C4-2B (cell line): ENCODE results near the gene KPNA1.

Experiments used
- H3K27ac ChIP-seq: fragments of 450-650 bp; 2 replicates; pipeline ENCODE4 v1.5.1; 2017
- ZFX ChIP-seq: fragments of 450-650 bp; IDR thresholded peaks from 2 replicates; pipeline ENCODE4 v1.6.1; 2017
- TF ChIP-seq, protein P1 (sequence below): fragments of 450-650 bp; conservative IDR thresholded peaks from 2 replicates; pipeline ENCODE4 v1.5.1; 2017; ENCODE audit warnings: mild to moderate bottlenecking

Gene KPNA1

DNA sequence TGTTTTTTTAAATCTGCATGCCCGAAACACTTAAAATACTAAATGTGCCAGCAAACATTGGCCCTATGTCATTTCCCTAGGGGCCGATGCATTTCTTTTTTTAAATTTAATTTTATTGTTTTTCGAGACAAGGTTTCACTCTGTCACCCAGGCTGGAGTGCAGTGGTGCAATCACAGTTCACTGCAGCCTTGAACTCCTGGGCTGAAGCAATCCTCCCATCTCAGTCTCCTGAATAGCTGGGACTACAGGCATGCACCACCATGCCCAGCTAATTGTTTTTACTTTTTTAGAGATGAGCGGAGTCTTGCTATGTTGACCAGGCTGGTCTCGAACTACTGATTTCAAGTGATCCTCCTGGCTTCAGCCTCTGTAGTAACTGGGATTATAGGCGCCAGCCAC lies 43.9 kb upstream of the KPNA1 start:
- H3K27ac ChIP-seq: no peak overlapping the region
- no peak for TF ChIP-seq ZFX
- TF ChIP-seq, protein P1, sequence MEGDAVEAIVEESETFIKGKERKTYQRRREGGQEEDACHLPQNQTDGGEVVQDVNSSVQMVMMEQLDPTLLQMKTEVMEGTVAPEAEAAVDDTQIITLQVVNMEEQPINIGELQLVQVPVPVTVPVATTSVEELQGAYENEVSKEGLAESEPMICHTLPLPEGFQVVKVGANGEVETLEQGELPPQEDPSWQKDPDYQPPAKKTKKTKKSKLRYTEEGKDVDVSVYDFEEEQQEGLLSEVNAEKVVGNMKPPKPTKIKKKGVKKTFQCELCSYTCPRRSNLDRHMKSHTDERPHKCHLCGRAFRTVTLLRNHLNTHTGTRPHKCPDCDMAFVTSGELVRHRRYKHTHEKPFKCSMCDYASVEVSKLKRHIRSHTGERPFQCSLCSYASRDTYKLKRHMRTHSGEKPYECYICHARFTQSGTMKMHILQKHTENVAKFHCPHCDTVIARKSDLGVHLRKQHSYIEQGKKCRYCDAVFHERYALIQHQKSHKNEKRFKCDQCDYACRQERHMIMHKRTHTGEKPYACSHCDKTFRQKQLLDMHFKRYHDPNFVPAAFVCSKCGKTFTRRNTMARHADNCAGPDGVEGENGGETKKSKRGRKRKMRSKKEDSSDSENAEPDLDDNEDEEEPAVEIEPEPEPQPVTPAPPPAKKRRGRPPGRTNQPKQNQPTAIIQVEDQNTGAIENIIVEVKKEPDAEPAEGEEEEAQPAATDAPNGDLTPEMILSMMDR: no peak

DNA sequence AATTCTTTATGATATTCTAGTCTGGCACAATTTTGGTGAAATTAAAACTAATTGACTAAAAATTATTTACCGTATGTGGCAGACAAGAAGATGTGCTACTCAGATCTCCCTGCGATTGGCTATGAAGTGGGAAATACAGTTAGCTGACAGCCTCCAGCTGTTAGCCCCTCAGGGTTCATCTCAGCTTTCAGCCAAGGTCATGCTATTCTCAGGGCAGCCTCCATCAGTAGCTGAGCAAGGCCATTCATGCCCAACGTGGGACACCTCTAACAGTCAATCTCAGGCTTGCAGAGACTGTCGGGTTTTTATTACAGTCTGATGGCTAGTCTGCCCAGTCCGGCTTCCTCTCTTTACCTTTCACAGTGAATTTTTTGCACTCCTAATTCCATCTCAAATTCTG lies 42.6 kb upstream of the KPNA1 start:
- TF ChIP-seq, protein P1: no peak
- no peak for TF ChIP-seq ZFX
- no peak overlapping the region for H3K27ac ChIP-seq

DNA sequence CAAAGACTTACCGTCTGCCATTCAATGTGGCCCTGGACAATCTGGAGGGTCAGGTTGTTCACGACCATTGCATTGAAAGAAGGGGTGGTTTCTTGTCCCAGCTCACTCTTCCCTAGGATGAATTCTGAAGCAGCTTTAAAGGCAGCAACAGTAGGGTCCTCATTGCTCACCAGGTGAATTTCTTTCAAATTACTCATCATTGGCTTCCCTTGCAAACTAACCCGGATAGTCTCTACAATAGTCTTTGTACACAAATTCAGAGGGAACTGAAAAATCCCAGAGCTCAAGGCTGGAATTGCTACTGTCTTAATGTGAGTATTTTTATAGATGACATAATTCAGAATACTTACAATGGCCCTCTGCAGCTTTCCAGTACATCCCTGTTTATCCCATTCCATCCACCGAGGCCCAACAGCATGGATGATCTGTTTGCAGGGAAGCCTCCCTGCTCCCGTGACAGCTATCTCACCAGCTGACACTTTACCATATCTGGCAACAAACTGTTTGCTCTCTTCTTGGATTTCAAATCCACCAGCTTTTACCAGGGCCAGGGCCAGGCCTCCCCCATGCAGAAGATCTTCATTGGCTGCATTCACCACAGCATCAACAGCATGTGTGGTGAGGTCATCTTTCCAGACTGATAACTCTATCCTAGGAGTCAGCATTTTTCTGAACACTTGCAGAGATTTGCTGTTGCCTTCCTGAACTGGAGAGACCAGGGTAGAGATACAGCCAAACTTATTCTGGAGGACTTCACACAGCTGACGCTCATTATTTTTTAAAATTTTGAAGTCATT lies 40.7 kb upstream of the KPNA1 start:
- TF ChIP-seq, protein P1: no peak
- TF ChIP-seq ZFX: no peak
- no peak overlapping the region for H3K27ac ChIP-seq

DNA sequence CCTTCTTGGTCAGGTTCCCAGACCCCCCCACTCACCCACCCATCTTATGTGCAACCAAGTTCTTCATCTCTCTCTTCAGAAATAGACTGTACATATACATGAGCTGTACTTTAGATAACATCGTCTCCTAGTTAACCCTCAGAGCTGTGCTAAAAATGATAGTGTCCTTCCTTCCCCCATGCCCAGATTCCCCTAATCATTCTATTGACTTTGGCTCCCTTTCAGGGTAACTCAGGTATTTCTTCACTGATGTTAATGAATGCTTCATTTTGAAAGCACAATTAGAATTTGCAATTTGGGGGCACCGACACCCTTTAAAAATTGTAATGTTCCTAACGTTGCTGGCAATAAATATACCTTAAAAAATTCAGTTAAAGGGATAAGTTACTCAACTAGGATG lies 38.4 kb upstream of the KPNA1 start:
- H3K27ac ChIP-seq: no peak overlapping the region
- TF ChIP-seq, protein P1: no peak
- TF ChIP-seq ZFX: no peak

DNA sequence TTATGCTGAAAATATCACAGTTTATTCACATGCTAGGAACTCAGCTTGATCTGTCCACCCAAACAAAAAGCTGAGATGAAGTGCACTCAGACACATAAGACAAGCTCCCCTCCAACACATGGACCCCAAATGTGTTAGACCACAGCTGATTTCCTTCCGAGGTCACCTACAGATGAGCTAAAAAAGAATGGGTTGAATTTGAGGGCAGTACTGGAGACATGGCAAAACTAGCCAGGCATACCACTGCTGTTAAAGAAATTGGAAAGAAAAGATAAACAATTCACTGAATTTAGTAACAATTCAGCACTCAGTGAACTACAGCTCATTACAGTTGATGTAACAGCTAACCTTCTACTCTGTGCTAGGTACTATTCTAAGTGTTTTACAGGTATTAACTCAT lies 33.9 kb upstream of the KPNA1 start:
- H3K27ac ChIP-seq: no peak overlapping the region
- TF ChIP-seq, protein P1: no peak
- no peak for TF ChIP-seq ZFX

DNA sequence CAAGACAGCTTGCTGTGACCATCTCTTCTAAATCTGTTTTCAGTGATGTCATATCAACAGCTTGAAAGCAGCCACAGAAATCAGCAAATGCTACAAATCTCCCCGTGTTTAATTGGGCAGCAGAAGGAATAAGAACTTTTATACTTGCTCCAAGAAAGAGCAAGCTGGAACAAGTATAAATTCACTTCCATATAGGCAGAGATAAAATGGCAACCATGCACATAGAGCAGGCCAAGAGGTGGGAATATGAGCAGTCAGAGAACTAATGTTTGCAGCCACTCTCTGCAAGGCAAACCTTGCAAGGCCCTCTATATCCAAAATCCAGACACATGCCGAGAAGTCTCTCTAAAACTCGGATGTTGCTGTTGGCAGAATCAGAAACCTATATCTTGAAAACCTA lies 33.3 kb upstream of the KPNA1 start:
- H3K27ac ChIP-seq: no peak overlapping the region
- TF ChIP-seq, protein P1: no peak
- TF ChIP-seq ZFX: no peak

DNA sequence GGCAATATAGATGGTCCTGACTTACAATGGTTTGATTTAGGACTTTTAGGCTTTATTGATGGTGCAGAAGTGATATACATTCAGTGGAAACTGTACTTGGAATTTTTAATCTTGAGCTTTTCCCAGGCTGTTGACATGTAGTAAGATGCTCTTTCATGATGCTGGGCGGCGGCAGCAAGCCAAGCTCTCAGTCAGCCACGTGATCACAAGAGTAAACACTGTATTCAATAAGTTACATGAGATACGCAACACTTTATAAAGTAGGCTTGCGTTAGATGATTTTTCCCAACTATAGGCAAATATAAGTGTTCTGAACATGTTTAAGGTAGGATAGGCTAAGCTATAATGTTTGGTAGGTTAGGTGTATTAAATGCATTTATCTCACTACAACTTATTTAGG lies 31.4 kb upstream of the KPNA1 start:
- TF ChIP-seq, protein P1: no peak
- no peak for TF ChIP-seq ZFX

More for the DNA sequence above, 31.4 kb upstream of the KPNA1 start:
- no peak overlapping the region for H3K27ac ChIP-seq
